ENCODE results near the gene TBC1D22B.
"Not testable (repeated sequence)": the region's sequence is repeated elsewhere in the genome, so short reads cannot be mapped to it uniquely, and the experiment has no call there.

The TBC1D22B gene

DNA sequence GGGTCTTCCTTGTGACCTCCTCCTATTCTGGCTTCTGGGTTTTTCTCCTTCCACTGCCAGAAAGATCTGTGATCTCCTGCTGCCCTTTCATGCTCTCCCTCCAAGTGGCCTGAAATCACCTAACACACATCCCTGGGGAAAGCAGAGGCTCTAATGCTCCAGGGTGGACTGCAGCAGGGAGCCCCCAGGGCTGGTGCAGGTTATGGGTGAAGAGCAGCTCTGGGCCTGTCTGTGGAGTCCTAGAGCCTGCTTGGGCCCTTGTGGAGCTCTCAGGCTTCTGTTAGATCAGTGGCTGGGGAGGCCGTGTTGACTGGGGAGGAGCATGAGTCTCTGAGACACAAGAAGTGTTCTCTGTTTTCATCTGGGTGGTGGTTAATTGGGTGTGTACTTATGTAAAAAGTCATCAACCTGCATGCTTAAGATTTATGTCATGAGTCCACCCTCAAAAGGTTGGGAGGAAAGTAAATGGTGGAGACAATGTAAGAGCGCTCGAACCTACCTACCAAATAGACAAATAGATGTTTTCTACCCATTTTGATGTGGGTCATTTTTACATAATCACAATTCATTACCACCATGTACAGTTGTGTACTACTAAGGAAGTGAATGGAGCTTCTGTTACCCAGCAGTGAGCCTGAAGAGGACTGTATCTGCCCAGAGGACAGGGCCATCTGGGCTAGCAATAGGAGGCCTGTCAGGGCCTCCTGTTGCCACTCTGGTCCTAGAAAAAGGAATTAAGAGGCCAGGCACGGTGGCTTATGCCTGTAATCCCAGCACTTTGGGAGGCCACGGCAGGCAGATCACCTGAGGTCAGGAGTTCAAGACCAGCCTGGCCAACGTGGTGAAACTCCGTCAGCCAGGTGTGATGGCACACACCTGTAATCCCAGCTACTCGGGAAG lies 64.2 kb downstream of the TBC1D22B start:
- DNase-seq (ENCODE audit: low spot score), result no peak

DNA sequence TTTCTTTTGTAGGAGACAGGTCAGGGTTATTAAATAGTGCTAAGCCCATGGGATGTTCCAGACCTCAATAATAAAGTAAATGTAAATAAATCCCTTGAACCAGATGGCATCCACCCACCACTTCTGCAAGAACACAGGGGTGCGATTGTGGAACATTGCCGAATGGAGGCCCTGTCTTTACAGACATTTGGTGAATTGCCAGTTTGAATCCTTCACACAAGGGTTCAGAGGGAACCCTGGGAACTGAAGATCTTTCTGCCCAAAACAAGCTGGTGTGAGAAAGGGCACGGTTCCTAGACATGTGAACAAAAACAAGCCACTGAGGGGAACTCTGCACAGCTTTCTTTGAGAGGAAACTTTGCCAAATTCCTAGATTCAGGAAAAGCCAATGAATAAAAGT lies 66.0 kb downstream of the TBC1D22B start:
- no peak for DNase-seq (ENCODE audit: low spot score)

- peak; percentile 62 for DNase-seq (ENCODE audit: low spot score)
These were observed 66.8 kb downstream of the TBC1D22B start for GRCh38 chr6:37324131-37325033.

DNA sequence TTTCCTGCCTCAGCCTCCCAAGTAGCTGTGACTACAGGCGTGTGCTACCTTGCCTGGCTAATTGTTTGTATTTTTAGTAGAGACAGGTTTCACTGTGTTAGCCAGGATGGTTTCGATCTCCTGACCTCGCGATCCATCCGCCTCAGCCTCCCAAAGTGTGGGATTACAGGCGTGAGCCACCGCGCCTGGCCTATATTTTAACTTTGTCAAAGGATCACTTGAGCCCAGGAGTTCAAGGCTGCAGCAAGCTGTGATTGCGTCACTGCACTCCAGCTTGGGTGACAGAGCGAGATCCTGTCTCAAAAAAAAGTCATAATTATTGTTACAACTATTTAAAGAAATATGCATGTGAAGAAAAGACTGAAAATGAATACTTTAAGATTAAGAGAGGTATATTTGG lies 72.8 kb downstream of the TBC1D22B start:
- not testable (repeated sequence) for DNase-seq (ENCODE audit: low spot score)

DNA sequence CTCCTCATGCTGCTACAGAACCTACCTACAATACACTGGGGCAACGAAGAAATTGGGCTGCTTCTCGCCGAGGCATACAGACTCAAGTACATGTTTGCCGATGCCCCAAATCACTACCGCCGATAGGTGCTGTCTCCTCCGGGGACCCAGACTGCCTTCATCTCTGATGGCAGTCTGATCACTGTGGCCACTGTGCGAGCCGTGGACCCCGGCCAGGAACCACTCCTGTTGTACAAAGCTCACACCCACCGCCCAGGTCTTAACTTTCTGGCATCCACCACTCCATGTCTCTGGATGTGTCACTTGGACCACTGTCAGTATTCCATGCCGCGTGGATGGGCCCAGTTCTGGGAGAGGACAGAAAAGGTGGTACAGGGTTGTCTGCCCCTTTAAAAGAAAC lies 73.5 kb downstream of the TBC1D22B start:
- DNase-seq (ENCODE audit: low spot score), result no peak

GRCh38 chr6:37332894-37333293 lies 75.3 kb downstream of the TBC1D22B start:
- DNase-seq (ENCODE audit: low spot score), result no peak

GRCh38 chr6:37334047-37334446 lies 76.5 kb downstream of the TBC1D22B start:
- no peak for DNase-seq (ENCODE audit: low spot score)

DNA sequence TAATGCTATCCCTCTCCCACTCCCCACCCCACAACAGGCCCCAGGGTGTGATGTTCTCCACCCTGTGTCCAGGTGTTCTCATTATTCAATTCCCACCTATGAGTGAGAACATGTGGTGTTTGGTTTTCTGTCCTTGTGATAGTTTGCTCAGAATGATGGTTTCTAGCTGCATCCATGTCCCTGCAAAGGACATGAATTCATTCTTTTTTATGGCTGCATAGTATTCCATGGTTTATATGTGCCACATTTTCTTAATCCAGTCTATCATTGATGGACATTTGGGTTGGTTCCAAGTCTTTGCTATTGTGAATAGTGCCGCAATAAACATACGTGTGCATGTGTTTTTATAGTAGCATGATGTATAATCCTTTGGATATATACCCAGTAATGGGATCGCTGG lies 80.7 kb downstream of the TBC1D22B start:
- DNase-seq (ENCODE audit: low spot score), result not testable (repeated sequence)

GRCh38 chr6:37338745-37339255 lies 81.2 kb downstream of the TBC1D22B start:
- DNase-seq (ENCODE audit: low spot score), result no peak

DNA sequence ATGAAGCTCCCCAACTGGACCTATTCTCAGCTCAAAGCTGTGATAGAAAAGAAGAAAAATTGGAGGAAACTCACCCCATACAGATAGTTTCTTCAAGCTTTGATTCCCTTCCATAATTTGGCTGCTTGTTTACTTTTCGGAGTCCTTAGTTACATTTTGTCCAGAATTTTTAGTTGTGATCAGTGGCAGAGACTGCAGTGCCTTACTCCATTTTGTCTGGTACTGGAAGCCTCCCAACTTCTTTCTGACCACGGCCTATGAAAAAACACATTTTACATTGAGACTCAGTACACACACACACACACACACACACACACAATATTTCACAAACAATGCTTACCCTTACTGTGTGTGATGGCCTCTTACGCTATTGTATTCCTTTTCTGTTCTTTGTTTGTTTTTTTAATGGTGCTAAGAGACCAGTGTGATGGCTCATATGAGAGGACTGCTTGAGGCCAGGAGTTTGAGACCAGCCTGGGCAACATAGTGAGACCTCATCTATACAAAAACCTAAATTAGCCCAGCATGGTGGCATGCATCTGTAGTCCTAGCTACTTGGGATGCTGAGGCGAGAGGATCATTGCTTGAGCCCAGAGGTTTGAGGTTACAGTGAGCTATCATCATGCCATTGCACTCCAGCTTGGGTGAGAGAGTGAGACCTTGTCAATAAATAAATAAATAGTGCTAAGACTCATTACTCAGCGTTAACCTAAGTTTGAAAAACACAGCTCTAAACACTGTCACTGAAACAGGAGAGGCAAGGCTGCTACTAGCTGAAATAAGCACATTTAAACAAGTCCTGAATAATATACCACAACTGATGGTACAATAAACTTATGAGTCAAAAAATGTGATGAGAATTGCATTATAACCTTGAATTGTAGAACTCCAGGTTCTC lies 82.4 kb downstream of the TBC1D22B start:
- DNase-seq (ENCODE audit: low spot score), result no peak

- DNase-seq (ENCODE audit: low spot score), result no peak
These were observed 83.0 kb downstream of the TBC1D22B start for GRCh38 chr6:37340639-37340943.

GRCh38 chr6:37343248-37343647 lies 85.7 kb downstream of the TBC1D22B start:
- DNase-seq (ENCODE audit: low spot score), result no peak

DNA sequence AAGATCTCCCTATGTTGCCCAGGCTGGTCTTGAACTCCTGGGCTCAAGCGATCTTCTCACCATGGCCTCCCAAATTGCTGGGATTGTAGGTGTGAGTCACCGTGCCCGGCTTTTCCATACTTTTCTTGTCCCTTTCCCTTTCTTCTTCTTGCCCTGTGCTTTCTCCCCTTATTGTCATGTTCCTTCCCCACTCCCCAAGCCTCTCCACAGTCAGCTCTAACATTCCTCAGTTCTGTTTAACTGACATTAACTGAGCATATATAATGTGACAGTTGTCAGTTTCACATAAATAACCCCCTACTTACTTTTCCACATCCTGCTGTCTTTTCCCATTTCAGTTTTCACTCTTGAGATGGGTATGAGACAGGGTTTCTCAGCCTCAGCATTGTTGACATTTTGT lies 86.7 kb downstream of the TBC1D22B start:
- no peak for DNase-seq (ENCODE audit: low spot score)

DNA sequence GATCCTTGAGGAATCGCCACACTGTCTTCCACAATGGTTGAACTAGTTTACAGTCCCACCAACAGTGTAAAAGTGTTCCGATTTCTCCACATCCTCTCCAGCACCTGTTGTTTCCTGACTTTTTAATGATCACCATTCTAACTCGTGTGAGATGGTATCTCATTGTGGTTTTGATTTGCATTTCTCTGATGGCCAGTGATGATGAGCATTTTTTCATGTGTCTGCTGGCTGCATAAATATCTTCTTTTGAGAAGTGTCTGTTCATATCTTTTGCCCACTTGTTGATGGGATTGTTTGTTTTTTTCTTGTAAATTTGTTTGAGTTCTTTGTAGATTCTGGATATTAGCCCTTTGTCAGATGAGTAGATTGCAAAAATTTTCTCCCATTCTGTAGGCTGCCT lies 88.2 kb downstream of the TBC1D22B start:
- not testable (repeated sequence) for DNase-seq (ENCODE audit: low spot score)

- DNase-seq (ENCODE audit: low spot score), result no peak
These were observed 89.6 kb downstream of the TBC1D22B start for GRCh38 chr6:37347177-37347576.

- no peak for DNase-seq (ENCODE audit: low spot score)
These were observed 90.1 kb downstream of the TBC1D22B start for GRCh38 chr6:37347670-37348111.

DNA sequence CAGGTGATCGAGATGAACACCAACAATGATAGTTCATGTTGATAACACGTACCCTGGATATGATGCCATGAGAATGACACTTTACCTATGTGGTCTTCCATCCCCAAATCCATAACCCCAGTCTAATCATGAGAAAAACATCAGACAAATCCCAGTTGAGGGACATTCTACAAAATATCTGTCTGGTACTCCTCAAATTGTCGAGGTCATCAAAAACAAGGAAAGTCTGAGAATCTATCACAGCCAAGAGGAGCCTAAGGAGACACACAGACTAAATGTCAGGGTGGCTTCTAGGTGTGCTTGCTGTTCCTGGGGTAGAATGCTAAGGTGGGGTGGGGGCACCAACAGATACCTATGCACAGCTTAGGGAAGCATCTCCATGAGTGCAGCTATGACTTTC lies 93.5 kb downstream of the TBC1D22B start:
- DNase-seq (ENCODE audit: low spot score), result no peak

DNA sequence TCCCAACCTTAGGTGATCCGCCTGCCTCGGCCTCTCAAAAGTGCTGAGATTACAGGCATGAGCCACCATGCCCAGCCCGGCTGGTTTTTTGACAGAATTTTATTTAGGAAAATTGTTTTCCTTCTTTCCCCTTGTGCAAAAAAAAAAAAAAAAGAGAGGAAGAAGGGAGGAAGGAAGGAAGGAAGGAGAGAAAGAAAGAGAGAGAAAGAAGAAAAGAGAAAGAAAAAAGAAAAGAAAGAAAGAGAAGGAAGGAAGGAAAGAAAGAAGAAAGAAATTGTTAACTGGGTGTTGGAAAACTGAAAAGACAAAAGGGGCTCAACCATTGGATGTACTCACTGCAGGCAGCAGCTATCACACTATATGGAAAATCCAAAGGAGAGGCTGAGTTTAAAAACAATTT lies 94.8 kb downstream of the TBC1D22B start:
- no peak for DNase-seq (ENCODE audit: low spot score)

DNA sequence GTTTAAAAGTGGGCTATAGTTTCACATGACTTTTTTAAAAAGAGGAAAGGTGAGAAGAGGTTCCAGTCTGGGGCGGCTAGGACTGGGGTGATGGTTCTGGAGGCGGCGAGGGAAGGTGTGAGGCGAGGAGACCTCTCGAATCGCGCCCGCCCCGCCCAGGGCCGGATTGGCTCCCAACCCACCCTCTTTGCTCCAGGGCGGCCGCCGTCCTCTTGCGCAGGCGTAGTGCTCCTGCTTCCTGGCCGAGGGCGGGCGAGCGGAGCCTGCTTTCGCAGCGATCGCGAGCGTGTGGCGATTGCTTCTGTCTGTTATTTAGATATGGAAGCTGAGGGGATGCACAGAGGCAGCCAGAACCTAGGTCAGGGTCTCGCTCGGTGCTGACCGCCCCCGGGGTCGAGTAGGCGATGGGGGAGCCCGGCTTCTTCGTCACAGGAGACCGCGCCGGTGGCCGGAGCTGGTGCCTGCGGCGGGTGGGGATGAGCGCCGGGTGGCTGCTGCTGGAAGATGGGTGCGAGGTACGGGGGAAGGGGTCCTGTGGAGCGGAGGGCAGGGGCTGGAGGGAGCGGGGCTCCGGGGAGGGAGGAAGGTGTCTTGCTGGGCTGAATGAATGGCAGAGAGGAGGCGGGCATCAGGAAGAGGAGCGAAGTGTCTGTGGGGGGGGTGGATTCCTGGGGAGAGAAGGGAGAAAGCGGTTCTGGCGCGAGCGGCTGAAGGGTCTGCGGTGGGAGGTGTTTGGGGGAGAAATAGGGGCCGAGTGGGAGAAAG lies 96.4 kb downstream of the TBC1D22B start, which contains the start of gene RNF8:
RNF8 (plus strand) TSS at position 223 of the 765 bp plus-strand sequence; CDS start at position 405, 182 bp downstream.
- DNase-seq (ENCODE audit: low spot score), result peak; percentile 99

GRCh38 chr6:37354526-37355384 lies 97.2 kb downstream of the TBC1D22B start:
- peak; percentile 73 for DNase-seq (ENCODE audit: low spot score)
